ENCODE results near the gene SH3BP5L. TPM values are rescaled to one million over a fixed set of nuclear protein-coding genes. Genes with fewer than 3 reads are reported as not detected.

The SH3BP5L gene
- total RNA-seq, 3 donors from 2014 or later = 27.2 to 31.0 (median 29.3) TPM

DNA sequence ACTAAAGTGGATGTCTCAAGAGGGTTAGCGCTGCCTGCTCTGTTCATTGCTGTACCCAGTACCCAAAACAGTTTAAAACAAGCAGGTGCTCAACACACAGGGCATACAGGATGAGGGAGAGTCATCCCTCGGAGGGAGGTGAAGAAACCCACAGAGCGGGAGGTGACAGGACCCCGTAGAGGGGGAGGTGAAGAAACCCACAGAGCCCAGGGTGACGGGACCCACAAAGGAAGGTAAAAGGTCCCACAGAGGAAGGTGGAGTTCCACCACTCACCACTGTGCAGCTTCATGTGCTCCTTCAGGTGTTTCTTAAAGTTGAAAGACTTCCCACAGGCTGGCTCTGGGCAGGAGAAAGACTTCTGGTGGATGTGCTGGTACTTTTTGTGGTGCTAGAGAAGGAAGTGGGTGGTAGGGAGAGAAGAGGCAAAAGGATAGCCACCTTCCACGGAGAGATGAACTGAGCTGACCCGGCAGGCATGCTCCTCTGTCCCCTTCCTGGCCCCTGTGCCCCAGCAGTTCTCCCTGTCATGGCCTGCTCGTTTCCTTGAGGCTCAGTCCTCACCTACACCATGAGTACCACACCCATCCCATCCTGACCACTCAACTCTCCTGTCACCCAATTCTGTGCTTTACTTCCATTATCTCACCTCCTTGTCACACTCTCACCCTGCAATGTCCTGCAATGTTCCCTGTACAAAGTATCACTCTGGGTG lies 28.1 kb upstream of the SH3BP5L start:
- TF ChIP-seq, protein P1, sequence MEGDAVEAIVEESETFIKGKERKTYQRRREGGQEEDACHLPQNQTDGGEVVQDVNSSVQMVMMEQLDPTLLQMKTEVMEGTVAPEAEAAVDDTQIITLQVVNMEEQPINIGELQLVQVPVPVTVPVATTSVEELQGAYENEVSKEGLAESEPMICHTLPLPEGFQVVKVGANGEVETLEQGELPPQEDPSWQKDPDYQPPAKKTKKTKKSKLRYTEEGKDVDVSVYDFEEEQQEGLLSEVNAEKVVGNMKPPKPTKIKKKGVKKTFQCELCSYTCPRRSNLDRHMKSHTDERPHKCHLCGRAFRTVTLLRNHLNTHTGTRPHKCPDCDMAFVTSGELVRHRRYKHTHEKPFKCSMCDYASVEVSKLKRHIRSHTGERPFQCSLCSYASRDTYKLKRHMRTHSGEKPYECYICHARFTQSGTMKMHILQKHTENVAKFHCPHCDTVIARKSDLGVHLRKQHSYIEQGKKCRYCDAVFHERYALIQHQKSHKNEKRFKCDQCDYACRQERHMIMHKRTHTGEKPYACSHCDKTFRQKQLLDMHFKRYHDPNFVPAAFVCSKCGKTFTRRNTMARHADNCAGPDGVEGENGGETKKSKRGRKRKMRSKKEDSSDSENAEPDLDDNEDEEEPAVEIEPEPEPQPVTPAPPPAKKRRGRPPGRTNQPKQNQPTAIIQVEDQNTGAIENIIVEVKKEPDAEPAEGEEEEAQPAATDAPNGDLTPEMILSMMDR (IDR thresholded peaks at IDR 0.05) = no peak
- Histone ChIP-seq H3K4me1 (ENCODE audit: low read depth) (peaks cover 10% of the 10 kb centered on the region), H3K4me3 (no peak overlapping the region), H3K9me3 (no peaks in the 10 kb centered on the region), H3K36me3 (ENCODE audit: low read depth) (peaks cover 5% of the 10 kb centered on the region)
- intact Hi-C loops (cut with DNase I, micrococcal nuclease) = no loop called here
- DNase-seq (no peak), ATAC-seq (no peak)

DNA sequence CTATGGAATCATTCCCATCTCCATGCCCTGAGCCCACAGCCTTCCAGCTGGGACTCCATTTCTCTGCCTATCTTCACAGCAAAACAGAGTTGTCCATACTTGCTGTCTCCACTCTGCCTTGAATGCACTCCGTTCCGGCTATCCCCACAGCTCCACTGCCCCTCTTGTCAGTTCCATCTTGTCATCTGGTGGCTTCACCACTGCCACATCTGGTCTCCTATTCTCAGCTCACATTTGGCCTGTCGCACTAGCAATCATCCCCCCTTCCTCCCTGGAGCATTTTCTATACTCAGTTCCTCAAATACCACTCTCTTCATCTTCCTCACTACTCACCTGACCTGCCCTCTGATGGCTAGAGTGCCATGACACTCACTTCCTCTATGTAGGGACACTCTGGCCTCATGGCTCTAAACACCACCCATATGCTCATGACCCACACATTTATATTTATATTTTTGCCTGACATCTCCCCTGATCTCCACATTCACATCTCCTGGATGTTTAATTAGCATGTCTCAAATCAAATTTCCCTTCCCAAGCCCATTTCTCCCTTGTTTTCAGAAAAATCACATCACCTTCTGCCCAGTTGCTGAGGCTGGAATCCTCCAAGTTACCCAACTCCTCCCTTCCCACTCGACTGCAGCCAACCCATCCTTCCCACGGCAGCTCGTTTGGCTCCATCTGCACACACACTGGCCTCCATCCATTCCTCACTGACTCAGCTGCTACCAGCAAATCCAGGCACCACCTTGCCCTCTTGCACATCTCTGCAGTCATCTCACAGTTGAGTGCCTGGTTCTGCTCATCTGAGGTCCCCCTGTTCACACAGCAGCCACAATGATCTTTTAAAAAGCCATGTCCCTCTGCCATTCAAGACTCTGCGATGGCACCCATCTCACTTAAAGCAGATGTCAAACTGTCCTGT lies 27.0 kb upstream of the SH3BP5L start:
- intact Hi-C loops (cut with DNase I, micrococcal nuclease) = no loop called here
- ATAC-seq = no peak
- H3K9me3 ChIP-seq = no peaks in the 10 kb centered on the region
- H3K4me3 ChIP-seq = no peak overlapping the region
- TF ChIP-seq, protein P1 (IDR thresholded peaks at IDR 0.05) = no peak
- DNase-seq = no peak
- peaks cover 15% of the 10 kb centered on the region for H3K36me3 ChIP-seq (ENCODE audit: low read depth)
- peaks cover 8% of the 10 kb centered on the region for H3K4me1 ChIP-seq (ENCODE audit: low read depth)

DNA sequence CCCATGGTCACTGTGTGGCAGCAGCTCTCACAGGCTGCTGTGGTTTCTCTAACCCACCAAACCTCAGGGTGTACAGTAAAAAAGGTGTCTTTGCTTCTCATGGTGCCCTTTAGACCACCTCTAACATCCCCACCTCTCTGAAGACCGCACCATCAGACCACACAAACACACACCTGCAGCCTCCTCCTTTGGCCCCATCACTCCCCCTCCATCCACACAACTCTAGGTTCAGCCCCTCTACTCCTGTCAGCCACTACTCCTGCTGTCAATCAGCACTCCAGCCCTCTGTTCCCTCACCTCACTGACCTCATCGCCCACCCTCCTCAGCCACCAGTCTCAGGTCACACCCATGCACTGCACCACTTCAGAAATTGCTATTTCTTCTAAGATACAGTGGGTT lies 25.7 kb upstream of the SH3BP5L start:
- TF ChIP-seq, protein P1 (IDR thresholded peaks at IDR 0.05) = no peak
- no peaks in the 10 kb centered on the region for H3K4me1 ChIP-seq (ENCODE audit: low read depth)
- no peak overlapping the region for H3K4me3 ChIP-seq
- no peak for DNase-seq
- H3K36me3 ChIP-seq (ENCODE audit: low read depth) = peaks cover 15% of the 10 kb centered on the region
- no peaks in the 10 kb centered on the region for H3K9me3 ChIP-seq
- ATAC-seq = no peak
- intact Hi-C loops (cut with DNase I, micrococcal nuclease) = no loop called here

DNA sequence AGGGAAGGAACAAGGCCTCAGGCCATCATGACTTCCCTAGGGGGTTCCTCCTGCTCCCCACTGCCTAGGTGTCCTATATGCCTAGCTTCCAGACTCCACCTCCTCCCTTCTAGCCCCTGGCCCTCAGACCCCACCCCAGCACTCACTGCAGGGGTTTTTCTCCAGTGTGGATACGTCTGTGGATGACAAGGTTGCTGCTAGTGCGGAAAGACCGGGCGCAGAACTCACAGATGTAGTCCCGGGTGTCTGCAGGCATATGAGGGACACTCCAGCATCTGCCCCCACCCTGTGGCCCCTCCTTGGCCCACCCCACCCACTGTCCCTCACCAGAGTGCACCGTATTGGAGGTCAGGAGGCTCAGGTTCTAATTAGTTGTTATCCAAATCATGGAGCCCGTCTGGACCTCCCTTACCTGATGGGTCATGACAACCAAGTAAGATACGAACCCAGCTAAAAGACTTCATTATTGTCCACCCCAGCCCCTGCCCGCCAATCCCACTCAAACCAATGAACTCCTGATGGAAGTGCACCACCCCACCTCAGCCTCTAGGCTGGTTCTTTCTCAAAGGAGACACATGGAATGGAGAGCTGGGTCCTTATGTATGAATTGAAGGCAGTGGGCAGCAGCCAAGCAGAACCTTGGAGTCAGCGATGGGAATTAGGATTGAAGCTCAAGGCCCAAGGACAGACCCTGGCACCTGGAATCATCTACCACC lies 25.0 kb upstream of the SH3BP5L start:
- DNase-seq = no peak
- TF ChIP-seq, protein P1 (IDR thresholded peaks at IDR 0.05) = no peak
- no peak for ATAC-seq
- Histone ChIP-seq H3K9me3 (no peaks in the 10 kb centered on the region), H3K4me1 (ENCODE audit: low read depth) (no peaks in the 10 kb centered on the region), H3K36me3 (ENCODE audit: low read depth) (peaks cover 15% of the 10 kb centered on the region), H3K4me3 (no peak overlapping the region)
- intact Hi-C loops (cut with DNase I, micrococcal nuclease) = no loop called here

DNA sequence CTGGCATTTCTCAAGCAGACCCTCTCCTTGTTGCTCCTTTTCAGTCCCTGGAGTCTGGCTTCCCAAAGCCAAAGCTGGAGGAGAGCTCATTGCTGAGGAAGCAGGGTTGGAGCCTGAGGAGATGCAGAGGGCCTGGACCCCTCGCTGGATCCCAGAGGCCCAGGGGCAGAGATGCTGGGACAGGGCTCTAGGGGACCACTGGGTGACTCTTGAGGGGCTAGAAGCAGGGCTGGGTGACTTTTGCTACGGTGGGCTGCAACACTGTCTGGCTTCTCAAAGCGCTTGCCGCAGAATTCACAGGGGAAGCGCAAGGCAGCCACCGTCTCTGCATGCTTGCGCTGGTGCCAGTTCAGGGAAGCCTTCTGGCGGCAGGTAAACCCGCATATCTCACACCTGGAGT lies 24.4 kb upstream of the SH3BP5L start:
- H3K9me3 ChIP-seq = no peaks in the 10 kb centered on the region
- no peak for ATAC-seq
- intact Hi-C loops (cut with DNase I, micrococcal nuclease) = no loop called here
- H3K4me3 ChIP-seq = no peak overlapping the region
- H3K4me1 ChIP-seq (ENCODE audit: low read depth) = no peaks in the 10 kb centered on the region
- no peak for DNase-seq
- H3K36me3 ChIP-seq (ENCODE audit: low read depth) = peaks cover 15% of the 10 kb centered on the region
- TF ChIP-seq, protein P1 (IDR thresholded peaks at IDR 0.05) = no peak
